ENCODE data around the gene PDSS2.
"Not testable (repeated sequence)": the region's sequence is repeated elsewhere in the genome, so short reads cannot be mapped to it uniquely, and the experiment has no call there.

The PDSS2 gene

DNA sequence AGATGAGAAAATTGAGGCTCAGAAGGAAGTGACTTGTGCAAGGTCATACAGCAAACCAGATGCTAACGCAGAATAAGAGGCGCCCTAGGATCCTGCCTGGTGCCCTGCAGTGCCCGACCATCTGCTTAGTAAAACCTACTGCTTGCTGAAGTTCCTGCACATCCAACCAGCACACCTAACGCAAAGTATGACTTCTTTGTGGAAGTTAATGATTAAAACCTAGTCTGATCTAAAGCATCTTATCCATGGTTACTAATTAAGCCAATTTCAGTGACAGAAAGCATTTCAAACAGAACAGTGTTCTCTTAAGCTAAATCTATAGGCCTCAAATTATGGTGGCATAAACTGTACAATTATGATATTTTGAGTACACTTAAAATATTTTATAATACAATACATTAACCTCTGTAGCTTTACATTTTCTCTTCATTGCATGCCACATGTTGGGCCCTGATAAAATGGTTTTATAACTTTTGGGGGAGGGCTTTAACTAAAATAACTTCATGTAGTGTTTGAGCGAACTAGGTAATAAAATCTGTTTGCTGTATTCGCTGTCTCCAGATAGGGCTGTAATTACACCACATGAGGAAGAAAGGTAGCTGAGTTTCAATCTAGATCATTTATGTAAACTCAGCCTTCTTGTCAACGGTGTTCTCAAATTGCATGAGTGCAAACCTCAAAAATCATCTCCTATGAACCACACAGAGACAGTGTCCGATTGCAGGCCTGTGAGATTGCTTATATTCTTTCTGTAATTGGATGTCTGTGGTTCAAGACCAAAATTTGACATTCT lies 306.5 kb downstream of the PDSS2 start:
- DNase-seq, result no peak

DNA sequence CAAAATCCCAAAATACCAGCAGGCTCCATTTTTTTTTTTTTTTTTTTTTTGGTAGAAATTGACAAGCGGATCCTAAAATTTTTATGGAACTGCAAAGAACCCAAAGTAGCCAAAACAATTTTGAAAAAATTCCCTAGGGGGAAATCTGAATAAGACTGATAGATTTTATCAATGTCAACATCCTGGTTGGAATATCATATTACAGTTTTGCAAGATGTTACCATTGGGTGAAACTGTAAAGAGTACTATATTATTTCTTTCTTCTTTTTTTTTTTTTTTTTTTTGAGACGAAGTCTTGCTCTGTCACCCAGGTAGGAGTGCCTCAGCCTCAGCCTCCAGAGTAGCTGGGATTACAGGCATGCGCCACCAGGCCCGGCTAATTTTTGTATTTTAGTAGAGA lies 314.7 kb downstream of the PDSS2 start:
- no peak for DNase-seq

DNA sequence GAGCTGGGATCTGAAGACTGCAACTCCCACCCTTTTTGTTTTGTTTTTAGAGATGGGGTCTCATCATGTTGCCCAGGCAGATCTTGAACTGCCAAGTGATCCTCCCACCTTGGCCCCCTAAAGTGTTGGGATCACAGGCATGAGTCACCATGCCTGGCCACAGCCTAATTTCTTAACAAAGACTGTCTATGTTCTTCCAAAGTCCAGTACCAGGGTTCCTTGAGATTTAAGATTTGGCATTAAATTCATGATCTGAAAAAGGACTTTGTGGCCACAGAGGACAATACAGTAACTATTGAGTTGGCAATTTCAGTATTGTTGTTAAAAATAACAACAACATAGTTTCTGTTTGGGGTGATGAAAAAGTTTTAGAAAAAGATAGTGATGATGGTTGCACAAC lies 315.4 kb downstream of the PDSS2 start:
- DNase-seq, result no peak

DNA sequence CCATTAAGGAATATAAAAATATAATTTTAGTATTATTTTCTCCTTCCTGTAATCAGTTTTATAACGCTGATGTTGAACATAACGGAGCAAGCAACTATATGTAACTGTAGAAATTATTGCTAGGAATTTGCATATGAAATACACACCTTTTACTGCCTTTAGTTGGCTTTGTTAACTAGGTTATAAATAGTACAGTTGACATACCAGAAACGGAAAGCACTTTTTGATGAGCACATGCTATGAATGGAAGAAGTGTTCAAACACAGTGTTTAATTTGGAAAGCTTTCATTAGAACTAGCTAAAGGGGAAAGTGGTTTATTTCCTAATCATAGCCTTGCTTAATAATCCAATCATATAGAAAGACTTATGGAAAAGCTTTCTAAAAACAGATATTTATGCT lies 318.8 kb downstream of the PDSS2 start:
- no peak for DNase-seq

DNA sequence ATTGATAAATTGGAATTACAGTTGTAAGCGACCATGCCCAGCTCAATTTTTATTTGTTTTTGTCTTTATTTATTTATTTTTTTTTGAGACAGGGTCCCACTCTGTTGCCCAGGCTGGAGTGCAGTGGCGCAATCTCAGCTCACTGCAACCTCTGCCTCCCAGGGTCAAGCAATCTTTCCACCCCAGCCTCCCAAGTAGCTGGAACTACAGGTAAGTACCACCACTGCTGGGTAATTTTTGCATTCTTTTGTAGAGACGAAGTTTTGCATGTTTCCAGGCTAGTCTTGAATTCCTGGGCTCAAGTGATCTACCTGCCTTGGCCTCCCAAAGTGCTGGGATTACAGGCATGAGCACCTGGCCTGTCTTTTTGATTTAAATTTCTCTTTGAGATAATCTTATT lies 323.0 kb downstream of the PDSS2 start:
- DNase-seq, result not testable (repeated sequence)

DNA sequence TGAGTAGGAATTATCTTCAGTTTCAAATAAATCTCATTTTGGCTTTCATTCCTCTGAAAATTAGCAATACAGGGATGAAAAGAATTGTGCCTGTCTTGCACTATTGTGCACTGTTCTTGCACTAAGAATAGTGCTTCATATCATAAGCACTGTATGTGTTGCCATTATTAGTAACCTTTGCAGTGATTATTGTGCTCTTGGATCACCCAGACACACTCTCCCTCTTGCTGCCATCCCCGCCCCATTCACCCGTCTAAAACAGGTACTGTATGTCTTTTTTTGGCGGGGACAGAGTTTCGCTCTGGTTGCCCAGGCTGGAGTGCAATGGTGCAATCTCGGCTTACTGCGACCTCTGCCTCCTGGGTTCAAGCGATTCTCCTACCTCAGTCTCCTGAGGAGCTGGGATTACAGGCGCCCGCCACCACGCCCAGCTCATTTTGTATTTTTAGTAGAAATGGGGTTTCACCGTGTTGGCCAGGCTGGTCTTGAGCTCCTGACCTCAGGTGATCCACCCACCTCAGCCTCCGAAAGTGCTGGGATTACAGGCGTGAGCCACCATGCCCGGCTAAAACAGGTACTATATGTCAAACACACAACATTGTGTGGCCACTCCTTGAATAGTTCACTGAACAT lies 324.2 kb downstream of the PDSS2 start:
- DNase-seq, result not testable (repeated sequence)

DNA sequence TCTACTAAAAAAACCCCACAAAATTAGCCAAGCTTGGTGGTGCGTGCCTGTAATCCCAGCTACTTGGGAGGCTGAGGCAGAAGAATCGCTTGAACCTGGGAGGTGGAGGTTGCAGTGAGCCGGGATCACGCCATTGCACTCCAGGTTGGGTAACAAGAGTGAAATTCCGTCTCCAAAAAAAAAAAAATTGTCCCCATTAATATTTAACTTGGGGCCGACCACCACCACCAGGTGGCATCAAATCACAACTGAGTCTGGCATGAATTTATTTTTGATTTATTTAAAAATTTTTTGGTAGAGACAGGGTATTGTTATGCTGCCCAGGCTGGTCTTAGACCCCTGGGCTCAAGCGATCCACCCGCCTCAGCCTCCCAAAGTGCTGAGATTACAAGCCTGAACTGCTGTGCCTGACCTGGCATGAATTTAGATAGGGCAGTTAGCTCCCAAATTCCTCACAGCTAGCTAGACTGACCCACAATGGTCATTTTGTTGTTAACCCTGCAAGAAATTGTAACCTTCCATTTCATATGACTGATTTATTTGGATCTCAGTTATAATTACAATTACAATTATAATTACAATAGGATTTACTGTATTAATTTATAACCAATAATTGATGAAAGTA lies 326.9 kb downstream of the PDSS2 start:
- no peak for DNase-seq

DNA sequence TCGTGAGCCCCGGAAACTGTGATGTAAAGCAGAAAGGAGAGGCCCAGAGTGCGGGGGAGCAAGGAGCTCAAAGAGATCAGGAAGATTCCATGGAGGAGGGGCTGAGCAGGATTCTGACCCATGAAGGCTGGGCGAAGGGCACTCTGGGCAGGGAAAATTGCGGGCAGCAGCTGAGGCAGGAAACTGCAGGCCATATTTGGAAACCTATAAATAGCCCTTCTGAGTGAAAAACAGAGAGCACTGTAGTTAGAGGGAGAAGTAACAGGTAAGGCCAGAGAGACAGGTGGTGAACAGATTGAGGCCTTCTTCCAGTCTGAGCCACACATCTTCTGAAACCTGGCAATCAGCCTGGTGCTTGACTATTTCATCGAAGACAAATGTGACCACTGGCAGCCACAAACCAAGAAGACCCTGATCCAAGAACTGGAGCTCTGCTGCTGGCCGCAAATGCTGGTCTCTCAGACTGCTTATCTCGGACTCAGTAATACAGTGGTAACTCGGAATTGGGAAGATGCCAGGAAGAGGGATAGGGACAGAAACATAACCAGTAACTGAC lies 329.9 kb downstream of the PDSS2 start:
- DNase-seq, result no peak

DNA sequence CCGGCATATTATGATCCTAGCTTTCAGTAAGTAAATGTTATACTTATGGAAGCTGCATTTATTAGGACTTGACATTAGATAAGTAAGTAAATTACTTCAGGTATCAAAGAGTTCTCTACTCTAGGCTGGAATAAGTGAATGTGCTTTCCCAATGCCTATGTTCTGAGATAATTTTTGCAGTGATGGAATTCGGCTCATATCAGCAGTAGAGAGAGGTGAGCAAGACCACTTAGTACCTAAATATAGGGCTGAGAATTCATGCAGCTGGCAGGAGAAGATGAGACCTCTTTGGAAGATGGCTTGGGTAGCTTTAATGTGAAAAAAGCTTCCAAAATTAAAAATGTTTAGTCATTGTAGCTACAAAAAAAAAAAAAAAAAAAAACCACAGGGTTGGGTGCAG lies 330.8 kb downstream of the PDSS2 start:
- DNase-seq, result no peak

DNA sequence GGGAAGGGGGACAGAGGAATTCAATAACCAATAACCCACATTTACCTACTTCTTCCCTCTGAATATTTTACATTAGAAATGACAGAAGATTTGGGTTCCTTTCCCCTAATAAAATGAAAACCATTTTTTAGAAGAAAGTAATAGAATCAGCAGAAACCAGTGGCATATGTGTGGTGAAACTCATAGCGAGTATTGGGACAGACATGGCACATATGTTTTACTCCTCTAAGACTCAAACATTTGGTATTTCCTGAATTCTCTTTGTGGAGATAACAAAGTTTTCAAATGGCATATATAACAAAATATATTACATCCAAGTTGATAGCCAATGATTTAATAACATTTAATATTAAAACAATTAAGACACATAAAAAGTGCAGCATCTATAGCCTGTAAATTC lies 331.2 kb downstream of the PDSS2 start:
- DNase-seq, result no peak

DNA sequence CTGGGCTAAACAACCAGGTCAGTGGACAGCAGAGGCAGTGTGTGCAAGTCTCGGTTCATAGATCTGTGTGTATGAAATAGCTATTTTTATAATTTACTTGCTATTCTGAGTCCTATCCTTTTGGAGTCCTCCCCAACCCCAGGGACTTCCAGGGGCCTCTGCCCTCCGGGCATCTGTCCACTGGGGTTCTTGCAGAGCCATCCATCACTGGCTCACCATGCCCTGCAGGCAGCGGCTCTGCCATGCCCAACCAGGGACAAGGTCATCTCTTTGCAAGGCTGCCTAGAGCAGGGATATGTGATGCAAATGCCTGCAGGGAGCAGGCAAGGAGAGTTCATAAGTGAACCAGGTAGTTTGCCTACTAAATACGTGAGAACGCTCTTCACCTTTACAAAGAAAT lies 333.6 kb downstream of the PDSS2 start:
- DNase-seq, result no peak

DNA sequence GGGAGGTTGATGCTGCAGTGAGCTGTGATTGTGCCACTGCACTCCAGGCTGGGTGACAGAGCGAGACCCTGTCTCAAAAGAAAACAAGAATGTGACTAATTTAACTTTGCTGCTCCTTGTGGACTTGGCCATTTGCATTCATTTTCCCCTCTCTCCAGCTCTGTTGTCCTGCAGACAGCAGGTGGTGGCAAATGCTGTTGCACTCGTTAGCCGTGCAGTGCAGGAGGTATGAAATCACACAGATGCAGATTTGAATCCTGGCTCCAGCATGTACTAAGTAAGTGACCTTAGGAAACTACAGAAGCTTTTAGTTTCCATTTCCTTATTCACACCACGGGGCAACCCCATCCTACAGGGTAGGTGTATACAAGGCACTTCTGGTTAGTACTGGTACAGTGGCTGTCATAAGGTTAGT lies 334.4 kb downstream of the PDSS2 start:
- DNase-seq, result no peak

DNA sequence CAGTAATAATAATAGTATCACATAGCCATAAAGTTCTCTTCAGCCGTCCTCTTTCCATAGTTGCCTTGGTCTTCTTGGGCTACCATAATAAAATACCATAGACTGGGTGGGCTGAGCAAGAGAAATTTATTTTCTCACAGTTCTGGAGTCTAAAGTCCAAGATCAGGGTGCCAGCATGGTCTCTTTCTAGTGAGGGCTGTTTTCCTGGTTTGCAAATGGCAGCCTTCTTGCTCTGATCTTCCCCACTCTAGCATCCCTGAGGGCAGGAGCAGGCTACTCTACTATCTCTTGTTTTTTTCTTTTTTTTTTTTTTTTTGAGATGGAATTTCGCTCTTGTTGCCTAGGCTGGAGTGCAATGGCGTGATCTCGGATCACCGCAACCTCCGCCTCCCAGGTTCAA lies 335.9 kb downstream of the PDSS2 start:
- no peak for DNase-seq

DNA sequence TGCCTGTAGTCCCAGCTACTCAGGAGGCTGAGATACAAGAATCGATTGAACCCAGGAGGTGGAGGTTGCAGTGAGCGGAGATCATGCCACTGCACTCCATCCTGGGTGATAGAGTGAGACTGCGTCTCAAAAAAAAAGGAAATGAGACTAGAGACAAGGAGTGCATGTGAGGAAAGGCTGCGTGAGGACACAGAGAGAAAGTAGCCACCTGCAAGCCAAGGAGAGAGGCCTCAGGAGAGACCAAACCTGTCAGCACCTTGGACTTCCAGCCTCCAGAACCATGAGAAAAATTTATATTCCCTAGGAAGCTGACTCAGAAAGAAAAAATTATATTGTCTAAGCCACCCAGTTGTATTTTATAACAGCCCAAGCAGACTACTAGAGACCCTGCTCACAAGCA lies 336.6 kb downstream of the PDSS2 start:
- no peak for DNase-seq

DNA sequence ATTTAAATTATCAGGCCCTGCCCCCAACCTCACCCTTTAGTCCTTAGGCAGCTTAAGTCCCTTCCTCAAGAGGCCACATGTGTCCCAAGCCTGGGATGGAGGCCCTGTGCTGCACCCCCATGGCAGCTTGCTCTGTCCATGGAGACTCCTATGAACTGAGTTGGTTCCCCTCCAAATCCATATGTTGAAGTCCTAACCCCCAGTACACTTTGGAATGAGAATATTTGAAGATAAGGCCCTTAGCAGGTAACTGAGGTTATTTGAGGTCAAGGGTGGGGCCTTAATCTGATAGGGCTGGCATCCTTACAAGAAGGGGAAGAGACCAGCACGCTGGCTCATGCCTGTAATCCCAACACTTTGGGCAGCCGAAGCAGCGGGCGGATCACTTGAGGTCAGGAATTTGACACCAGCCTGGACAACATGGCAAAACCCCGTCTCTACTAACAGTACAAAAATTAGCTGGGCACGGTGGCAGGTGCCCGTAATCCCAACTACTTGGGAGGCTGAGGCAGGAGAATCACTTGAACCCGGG lies 337.3 kb downstream of the PDSS2 start:
- DNase-seq, result no peak

DNA sequence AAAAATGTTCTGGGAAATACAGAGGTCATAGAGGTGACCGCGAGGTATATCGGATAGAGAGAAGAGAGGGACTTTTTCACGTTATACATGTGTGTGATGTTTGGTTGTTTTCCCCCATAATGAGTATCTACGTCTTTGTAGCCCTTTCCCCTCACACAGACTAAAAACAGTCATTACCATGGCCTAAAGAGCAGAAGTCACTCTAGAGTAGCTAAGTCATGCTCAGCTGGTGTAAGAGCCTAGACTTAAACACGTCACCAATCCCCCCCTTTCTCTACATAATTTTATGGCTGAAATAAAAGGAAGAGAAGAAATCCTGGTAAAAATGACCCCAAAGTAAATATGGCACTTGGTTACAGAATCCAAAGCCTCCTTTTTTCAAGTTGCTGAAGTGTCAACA lies 338.1 kb downstream of the PDSS2 start:
- DNase-seq, result no peak

DNA sequence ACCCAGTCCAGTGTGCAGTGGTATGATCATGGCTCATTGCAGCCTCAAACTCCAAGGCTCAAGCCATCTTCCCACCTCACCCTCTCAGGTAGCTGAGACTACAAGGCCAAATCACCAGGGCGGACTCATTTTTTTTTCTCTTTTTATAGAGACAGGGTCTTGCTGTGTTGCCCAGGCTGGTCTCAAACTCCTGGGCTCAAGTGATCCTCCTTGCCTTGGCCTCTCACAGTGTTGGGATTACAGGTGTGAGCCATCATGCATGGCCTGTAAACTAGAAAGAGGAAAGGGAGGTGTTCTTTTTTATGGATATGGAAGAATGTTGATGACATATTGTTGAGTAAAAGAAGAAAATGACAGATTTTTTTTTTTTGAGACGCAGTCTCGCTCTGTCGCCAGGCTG lies 339.0 kb downstream of the PDSS2 start:
- no peak for DNase-seq

DNA sequence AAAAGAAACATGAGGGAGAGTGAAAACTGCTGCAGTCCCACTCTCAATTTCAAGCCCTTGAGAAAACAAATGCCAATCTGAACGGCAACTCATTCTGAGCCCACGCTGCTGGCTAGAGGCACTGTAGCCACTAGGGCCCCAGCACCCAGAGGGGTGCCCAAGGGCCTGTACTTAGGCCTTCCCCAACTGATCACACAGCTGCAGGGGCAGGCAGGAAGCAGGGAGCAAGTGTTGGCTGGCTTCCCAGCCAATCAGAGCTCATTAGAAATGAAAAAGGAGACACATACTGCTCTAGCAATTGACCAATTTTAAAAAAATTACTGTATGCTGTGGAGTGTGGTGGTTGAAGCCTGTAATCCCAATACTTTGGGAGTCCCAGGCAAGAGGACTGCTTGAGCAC lies 340.4 kb downstream of the PDSS2 start:
- no peak for DNase-seq

DNA sequence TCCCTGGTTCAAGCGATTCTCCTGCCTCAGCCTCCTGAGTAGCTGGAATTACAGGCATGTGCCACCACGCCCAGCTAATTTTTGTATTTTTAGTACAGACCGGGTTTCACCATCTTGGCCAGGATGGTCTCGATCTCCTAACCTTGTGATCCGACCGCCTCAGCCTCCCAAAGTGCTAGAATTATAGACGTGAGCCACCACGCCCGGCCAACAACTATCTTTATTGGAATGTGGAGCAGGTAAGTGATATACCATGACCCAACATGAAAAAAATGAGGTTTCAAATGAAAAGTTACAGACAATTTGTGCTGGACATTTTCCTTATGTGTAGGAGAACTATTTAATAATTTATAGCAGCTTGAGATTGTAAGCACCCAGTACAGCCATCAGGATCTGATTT lies 340.8 kb downstream of the PDSS2 start:
- not testable (repeated sequence) for DNase-seq

DNA sequence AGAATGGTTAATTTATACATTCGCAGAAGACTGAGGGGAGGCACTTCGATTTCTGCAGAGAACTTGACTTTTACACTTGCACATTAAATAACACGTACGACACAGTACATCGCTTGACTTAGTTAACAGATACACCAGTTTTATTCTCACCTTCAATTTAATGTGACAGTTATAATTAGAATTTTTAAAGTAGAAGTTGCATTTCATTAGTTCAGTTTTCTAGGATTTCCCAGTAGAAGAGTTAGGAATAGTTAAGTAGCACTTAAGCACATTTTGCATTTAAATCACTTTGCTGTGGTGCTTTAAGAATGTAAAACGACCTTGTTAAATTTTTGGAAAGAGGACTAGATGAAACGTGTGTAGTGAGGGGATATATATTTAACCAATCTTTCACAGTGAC lies 342.4 kb downstream of the PDSS2 start:
- no peak for DNase-seq

DNA sequence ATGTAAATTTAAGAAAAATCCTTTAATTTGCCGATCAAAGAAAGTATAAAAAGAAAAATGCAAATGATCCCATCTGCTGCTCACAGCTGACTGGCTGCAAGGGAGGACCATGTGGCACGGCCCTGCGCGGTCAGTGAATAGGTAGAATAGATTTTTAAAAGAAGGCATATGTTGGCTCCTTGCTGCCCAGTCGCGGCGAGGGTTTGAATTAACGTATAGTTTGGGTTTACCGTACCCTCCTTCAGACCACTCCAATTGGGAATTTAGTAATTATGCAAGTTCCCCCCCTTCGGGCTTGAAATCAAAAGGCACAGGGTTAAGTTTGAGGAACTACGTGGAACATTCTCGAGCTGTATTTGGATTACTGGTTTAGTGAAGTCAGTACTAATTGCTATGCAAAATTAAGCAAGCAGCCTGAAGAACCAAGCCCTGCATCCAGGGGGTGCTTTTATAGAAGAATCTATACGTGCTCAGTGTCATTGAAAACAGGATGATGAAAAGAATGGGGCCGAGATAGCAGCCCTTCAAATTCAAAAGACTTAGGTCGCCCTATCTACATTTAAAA lies 343.0 kb downstream of the PDSS2 start:
- no peak for DNase-seq

DNA sequence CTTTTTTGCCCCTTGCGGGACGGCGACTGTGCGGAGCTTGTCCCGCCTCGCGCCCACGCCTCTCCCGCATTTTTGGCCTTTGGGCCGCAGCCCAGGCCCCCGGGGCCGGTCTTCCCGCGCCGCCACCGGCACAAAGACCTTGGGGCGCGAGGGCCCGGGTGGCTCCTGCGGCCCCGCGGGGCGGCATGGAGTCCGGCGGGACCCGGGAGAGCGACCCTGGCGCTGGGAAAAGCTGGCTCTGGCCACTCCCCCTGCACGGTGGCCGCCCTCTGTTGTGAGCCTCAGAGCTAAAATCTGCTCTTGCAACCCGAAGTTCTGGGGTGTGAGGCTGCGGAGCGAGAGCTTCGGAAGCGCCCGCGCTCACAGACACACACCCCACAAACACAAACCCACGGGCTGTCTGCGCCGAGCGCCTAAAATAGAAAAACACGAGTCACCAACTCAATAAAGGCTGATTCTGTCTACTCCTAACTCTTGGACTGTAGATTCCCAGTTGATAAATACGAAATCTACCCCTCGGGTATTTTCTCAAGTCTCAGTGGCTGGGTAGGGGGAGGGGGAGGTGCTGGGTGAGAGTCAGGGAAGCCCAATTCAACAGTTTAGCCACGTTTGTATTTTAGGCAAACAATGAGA lies 343.6 kb downstream of the PDSS2 start:
- peak in 1 of 2 donors; percentile 8 for DNase-seq
